GM18508 (cell line): ENCODE measurements around the gene GIPC2.

Source experiments
- ATAC-seq: cut with Tn5 transposase; IDR thresholded peaks from one replicate; pipeline ENCODE4 v1.9.1; 2021; ENCODE audit warnings: moderate number of reproducible peaks; ENCODE audit not compliant: insufficient read depth, unreplicated experiment

Gene GIPC2

GRCh38 chr1:78035121-78035520 is 10.6 kb upstream of the GIPC2 start:
- no peak for ATAC-seq

GRCh38 chr1:78036450-78036849 is 9.3 kb upstream of the GIPC2 start:
- ATAC-seq, result no peak

DNA sequence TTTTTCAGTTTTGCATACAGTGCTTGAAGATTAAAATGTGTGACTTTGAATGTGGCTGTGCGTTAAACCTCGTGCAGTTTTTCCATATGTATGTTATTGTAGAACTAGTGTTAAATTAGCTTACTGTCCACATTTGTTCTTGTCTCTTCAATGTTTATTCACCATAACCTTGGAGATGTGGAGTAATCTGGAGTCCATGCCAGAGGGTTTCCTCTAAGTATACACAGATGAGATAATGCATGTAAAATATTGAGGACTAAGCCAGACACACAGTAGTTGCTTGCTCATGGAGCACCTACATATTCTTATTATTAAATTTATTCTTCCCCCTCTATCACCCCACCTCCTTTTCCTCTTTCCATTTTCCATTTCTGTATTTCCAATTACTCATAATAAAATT is 7.7 kb upstream of the GIPC2 start:
- no peak for ATAC-seq

DNA sequence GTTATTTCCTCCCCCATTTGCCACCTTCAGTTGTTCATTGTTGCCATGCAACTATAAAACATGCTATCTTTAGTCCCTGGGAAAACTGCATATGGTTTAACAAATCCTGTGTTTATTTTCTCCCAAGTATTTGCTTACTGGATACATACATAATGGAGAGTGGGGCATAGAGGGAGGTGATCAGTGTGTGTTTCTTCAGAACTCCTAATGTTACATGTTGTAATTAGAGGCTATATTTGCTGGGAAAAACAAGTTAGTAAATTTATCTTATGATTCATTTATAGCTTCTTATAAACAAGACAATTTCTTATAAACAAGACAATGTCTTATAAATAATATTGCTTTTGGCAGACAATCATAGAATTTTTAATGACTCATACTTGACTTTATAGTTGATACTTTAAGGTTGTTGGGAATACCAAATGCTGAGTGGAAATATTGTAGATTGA is 7.3 kb upstream of the GIPC2 start:
- no peak for ATAC-seq

GRCh38 chr1:78040484-78041089 is 5.2 kb upstream of the GIPC2 start:
- ATAC-seq, result no peak

DNA sequence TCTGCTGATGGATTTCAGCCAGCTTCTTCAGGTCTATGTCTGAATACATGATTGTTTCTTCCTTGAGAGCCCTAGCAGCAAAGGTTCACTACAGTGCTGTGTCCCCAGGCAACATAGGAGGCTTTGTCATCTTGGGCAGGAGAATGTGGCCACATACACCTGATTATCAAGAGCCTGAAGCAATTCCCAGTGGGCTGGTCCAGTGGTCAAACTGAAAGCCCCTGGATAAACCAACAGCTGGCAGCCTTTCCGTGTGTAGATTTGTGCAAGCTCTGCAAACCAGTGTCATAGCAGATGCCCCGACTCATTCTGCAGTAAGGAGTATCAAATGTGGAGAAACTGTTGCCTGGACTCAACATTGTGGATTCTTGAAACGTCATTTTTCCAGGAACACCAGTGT is 2.3 kb upstream of the GIPC2 start:
- ATAC-seq, result no peak

GRCh38 chr1:78044796-78045562 is 787 bp upstream of the GIPC2 start:
- no peak for ATAC-seq

GRCh38 chr1:78045563-78045925 is 222 bp upstream of the GIPC2 start:
- ATAC-seq, result no peak

GRCh38 chr1:78047106-78047505 is 1.3 kb downstream of the GIPC2 start:
- ATAC-seq, result no peak

DNA sequence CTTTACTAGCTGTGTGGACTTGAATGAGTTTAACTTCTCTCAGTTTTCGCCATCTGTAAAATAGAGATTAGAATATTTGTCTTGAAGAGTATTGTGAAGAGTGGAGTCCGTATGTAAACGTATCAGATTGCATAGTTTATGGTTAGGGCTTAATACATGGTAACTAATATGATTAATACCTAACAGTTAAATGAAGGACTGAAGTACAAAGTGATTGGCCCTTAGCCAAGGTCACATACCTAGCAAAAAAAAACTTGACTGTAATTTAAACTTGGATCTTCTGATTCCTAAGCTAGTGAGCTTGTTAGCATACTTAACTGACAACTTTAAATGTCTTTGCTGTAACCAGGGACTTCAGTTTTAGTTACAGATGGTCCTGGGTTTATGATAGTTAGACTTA is 1.9 kb downstream of the GIPC2 start:
- ATAC-seq, result no peak

- ATAC-seq, result no peak
These were observed 2.7 kb downstream of the GIPC2 start for GRCh38 chr1:78048446-78048845.

GRCh38 chr1:78049396-78049795 is 3.6 kb downstream of the GIPC2 start:
- ATAC-seq, result no peak

DNA sequence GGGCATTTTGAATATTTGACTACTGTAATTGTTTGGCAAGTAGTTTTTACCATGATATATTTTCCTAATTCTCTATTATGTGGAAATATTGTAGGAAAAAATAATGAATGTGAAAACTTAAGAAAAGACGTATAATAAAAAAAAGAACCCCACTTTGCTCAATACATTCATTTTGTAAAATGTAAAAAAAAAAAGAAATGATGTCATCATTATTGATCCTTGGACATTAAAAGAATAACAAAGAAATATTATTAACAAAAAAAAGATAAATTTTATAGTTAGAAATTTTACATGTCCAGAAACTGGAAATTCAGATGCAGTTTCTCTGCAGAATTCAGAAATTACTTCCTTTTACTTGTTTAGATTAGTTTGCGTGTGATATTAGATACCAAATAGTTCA is 5.2 kb downstream of the GIPC2 start:
- ATAC-seq, result no peak

DNA sequence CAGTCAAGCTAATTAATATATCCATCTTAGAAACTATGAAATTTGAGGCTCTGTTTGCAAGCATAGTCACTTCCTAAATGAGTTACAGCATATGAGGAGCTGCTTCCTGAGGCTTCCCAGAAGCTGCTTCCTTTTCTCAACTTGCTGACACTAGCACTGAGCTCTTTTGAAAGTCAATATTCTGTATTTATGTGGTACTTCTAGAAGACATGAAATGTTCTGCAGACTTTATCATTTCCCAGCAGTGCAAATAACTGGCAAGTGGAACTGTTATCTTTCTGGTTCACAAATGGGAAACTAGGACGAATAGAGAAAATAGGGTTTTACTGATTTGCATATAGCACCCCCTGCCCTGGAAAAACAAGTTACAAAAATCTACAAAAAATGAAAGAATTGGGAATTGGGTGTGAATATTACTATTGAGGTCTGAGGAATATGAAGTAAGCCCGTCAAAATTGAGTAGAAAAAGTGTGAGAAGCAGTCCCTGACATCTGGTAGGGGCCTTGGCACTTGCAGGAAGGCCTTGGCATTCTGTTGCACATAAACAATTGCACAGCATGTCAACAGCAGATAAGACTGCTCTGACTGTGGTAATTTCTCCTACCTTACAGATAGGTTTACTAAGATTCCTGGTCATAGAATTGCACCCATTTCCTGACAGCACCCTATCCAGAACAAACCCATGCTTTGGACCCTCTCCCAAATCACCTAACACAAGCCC is 7.1 kb downstream of the GIPC2 start:
- no peak for ATAC-seq

GRCh38 chr1:78053498-78053897 is 7.7 kb downstream of the GIPC2 start:
- no peak for ATAC-seq

DNA sequence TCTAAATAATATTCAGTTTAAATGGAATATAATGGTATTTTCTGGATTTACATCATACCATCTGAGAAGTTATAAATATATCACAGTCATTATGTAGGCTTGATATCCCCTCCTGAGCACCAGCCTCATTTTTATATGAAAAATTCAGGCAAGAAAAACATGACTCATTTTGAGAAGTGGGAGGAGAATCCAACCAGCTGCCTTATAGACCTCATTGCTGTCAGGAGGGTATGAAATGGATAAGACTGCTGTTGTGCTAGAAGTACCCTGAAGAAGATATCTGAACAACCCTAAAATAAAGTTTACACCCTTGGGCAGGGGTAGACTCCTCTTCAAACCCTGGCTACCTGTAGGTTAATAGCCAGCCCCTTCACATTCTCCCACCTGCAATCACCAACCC is 8.8 kb downstream of the GIPC2 start:
- ATAC-seq, result no peak

- no peak for ATAC-seq
These were observed 9.2 kb downstream of the GIPC2 start for GRCh38 chr1:78054972-78055371.

DNA sequence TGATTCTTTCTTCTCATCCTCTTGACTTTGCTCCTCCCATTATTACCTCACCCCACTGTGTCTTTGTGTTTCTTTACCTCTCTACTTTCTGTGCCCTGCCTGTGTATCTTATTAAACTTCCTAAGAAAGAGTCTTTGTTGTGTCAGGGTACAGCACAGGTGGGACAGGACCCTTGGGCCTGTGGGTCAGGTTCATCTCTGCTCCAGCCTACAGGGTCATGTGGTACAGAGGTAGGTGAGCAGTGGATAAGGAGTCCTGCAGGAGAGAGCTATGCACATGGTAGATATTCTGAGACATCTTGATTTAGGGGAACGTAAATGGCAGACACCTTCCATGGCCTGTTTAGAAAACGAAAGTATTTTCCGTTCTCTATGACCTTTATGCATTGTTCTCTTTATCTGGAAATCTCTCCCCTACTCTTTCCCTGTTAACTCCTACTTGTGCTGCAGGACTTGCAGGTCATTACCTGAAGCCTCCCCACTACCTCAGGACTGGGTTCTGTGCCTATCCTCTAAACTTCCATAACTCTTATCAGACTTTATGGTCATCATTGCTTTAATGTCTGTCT is 9.9 kb downstream of the GIPC2 start:
- ATAC-seq, result no peak

- ATAC-seq, result no peak
These were observed 12.9 kb downstream of the GIPC2 start for GRCh38 chr1:78058670-78059069.

DNA sequence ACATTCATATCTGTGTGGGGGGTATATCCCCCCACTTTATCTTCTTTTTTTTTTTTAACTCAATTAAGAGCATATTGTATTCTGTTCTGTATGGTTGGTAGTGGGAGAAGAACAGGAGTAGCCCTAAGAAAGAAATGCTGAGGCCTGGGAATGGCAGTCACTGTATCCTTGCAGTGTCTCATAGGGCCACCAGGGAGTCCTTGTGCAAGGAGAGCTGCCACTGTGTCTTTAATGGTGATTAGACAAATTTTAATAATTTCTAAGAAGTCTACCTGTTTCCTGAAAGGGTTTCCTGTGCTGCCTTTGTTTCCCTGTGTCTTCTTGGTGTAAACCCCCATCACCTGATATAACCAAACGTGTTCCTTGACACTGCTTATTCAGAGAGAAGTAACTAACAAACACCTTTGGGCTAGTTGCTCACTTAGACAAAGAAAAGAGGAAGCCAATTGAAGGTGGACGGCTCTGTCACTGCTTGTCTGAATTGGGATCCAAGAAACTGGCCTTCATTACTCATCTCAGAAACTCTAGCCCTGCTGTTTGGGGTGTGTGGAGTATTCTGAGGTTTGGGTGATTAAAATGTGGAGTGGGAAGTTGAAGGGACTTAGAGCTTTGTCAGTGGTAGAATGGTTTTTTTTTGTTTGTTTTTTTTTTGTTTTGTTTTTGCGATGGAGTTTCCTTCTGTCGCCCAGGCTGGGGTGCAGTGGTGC is 15.2 kb downstream of the GIPC2 start:
- ATAC-seq, result peak; percentile 75
